H9 (cell line): ENCODE measurements around the gene CD52. TPM values are rescaled to one million over a fixed set of nuclear protein-coding genes. Genes with fewer than 3 reads are reported as not detected.

Experiments used
- DNase-seq: peaks from one replicate; pipeline ENCODE4 v3.0.0-alpha.2; 2017
- H2AFZ ChIP-seq: one replicate; pipeline ENCODE4 v1.6.1; 2013; ENCODE audit warnings: mild to moderate bottlenecking, low read length, control low read depth, moderate library complexity
- H2AK5ac ChIP-seq: 2 replicates; pipeline ENCODE4 v1.6.1; 2013; ENCODE audit warnings: low read length, control low read depth, mixed read lengths; ENCODE audit not compliant: insufficient read length
- H2BK120ac ChIP-seq: one replicate; pipeline ENCODE4 v1.6.1; 2013; ENCODE audit warnings: low read depth, mild to moderate bottlenecking, low read length, control low read depth, inconsistent platforms; ENCODE audit not compliant: poor library complexity, severe bottlenecking
- H2BK12ac ChIP-seq: 2 replicates; pipeline ENCODE4 v1.6.1; 2013; ENCODE audit warnings: low read length, control low read depth, mixed read lengths, low read depth; ENCODE audit not compliant: insufficient read length
- H2BK15ac ChIP-seq: 2 replicates; pipeline ENCODE4 v1.6.1; 2013; ENCODE audit warnings: low read depth, low read length, control low read depth
- H2BK20ac ChIP-seq: one replicate; pipeline ENCODE4 v1.6.1; 2013; ENCODE audit warnings: low read depth, mild to moderate bottlenecking, low read length, control low read depth, inconsistent platforms; ENCODE audit not compliant: poor library complexity, severe bottlenecking
- H2BK5ac ChIP-seq: 2 replicates; pipeline ENCODE4 v1.6.1; 2013; ENCODE audit warnings: low read length, control low read depth, mixed read lengths; ENCODE audit not compliant: insufficient read length
- H3K14ac ChIP-seq: 2 replicates; pipeline ENCODE4 v1.6.1; 2013; ENCODE audit warnings: low read length, control low read depth; ENCODE audit not compliant: insufficient read depth
- H3K18ac ChIP-seq: 2 replicates; pipeline ENCODE4 v1.6.1; 2013; ENCODE audit warnings: low read depth, mild to moderate bottlenecking, mixed read lengths, low read length, control low read depth; ENCODE audit not compliant: insufficient read length
- H3K23ac ChIP-seq: 2 replicates; pipeline ENCODE4 v1.6.1; 2013; ENCODE audit warnings: low read length, control low read depth, mixed read lengths, low read depth; ENCODE audit not compliant: insufficient read length
- H3K23me2 ChIP-seq: 2 replicates; pipeline ENCODE4 v1.6.1; 2013; ENCODE audit warnings: low read depth, mild to moderate bottlenecking, mixed read lengths, low read length, control low read depth; ENCODE audit not compliant: insufficient read length, poor library complexity, severe bottlenecking
- H3K27ac ChIP-seq: 2 replicates; pipeline ENCODE4 v1.5.1; 2013; ENCODE audit warnings: low read length, control low read depth, mixed read lengths, low read depth; ENCODE audit not compliant: insufficient read length
- H3K27me3 ChIP-seq: 2 replicates; pipeline ENCODE4 v1.6.1; 2013; ENCODE audit warnings: low read length, control low read depth, inconsistent platforms; ENCODE audit not compliant: insufficient read depth
- H3K4ac ChIP-seq: 2 replicates; pipeline ENCODE4 v1.6.1; 2013; ENCODE audit warnings: low read depth, mild to moderate bottlenecking, control low read depth, inconsistent platforms, low read length, moderate library complexity
- H3K4me1 ChIP-seq: 2 replicates; pipeline ENCODE4 v1.6.1; 2013; ENCODE audit warnings: low read length, control low read depth, inconsistent platforms; ENCODE audit not compliant: insufficient read depth
- H3K4me2 ChIP-seq: 2 replicates; pipeline ENCODE4 v1.6.1; 2013; ENCODE audit warnings: low read length, control low read depth, mixed read lengths; ENCODE audit not compliant: insufficient read length, insufficient read depth
- H3K56ac ChIP-seq: 2 replicates; pipeline ENCODE4 v1.6.1; 2013; ENCODE audit warnings: low read depth, mild to moderate bottlenecking, mixed read lengths, low read length, control low read depth; ENCODE audit not compliant: insufficient read length
- H3K79me1 ChIP-seq: 2 replicates; pipeline ENCODE4 v1.6.1; 2013; ENCODE audit warnings: low read depth, mild to moderate bottlenecking, moderate library complexity, low read length, control low read depth, inconsistent platforms; ENCODE audit not compliant: insufficient read depth, poor library complexity, severe bottlenecking
- H3K79me2 ChIP-seq: 2 replicates; pipeline ENCODE4 v1.6.1; 2013; ENCODE audit warnings: low read length, control low read depth, inconsistent platforms; ENCODE audit not compliant: insufficient read depth
- H3K9ac ChIP-seq: 2 replicates; pipeline ENCODE4 v1.6.1; 2013; ENCODE audit warnings: low read length, control low read depth, mixed read lengths; ENCODE audit not compliant: insufficient read length; ENCODE audit errors: extremely low read depth
- H3K9me3 ChIP-seq: one replicate; pipeline ENCODE4 v1.6.1; 2013; ENCODE audit warnings: low read depth, low read length, inconsistent platforms; ENCODE audit not compliant: control insufficient read depth
- H3T11ph ChIP-seq: one replicate; pipeline ENCODE4 v1.6.1; 2013; ENCODE audit warnings: mild to moderate bottlenecking, low read length, control low read depth, inconsistent platforms
- H4K20me1 ChIP-seq: one replicate; pipeline ENCODE4 v1.6.1; 2013; ENCODE audit not compliant: control insufficient read depth, insufficient read length, insufficient read depth
- H4K5ac ChIP-seq: 2 replicates; pipeline ENCODE4 v1.6.1; 2013; ENCODE audit warnings: low read depth, mild to moderate bottlenecking, mixed read lengths, low read length, control low read depth; ENCODE audit not compliant: insufficient read length
- H4K8ac ChIP-seq: replicated peaks from 2 replicates; pipeline ENCODE4 v1.6.1; 2013; ENCODE audit warnings: low read length, control low read depth, mixed read lengths, low read depth; ENCODE audit not compliant: insufficient read length
- H4K91ac ChIP-seq: 2 replicates; pipeline ENCODE4 v1.6.1; 2013; ENCODE audit warnings: low read depth, mild to moderate bottlenecking, moderate library complexity, mixed read lengths, low read length, control low read depth; ENCODE audit not compliant: insufficient read length
- H3K27ac Mint-ChIP-seq, 3 experiments: 2 replicates in 2 of 3; 3 replicates in 1 of 3; pipeline ENCODE4 v1.8.0; 2020 to 2021; ENCODE audit warnings: mixed read lengths in 3 of 3, mild to moderate bottlenecking in 1 of 3, moderate library complexity in 1 of 3
- H3K27me3 Mint-ChIP-seq: 2 replicates; pipeline ENCODE4 v1.8.0; 2021; ENCODE audit warnings: low read depth, mild to moderate bottlenecking, moderate library complexity, mixed read lengths
- H3K36me3 Mint-ChIP-seq, 3 experiments: 2 replicates in 2 of 3; 3 replicates in 1 of 3; pipeline ENCODE4 v1.8.0; 2020 to 2021; ENCODE audit warnings: low read depth in 3 of 3, mixed read lengths in 3 of 3; ENCODE audit not compliant: insufficient read depth in 1 of 3
- H3K4me1 Mint-ChIP-seq, 2 experiments: 2 replicates each; pipeline ENCODE4 v1.8.0; 2020; ENCODE audit warnings: mixed read lengths in 2 of 2
- H3K4me3 Mint-ChIP-seq, 2 experiments: 2 replicates in 1 of 2; 3 replicates in 1 of 2; pipeline ENCODE4 v1.8.0; 2020 to 2021; ENCODE audit warnings: mild to moderate bottlenecking in 2 of 2, mixed read lengths in 2 of 2, moderate library complexity in 1 of 2
- H3K9me3 Mint-ChIP-seq, 2 experiments: 2 replicates in 1 of 2; 3 replicates in 1 of 2; pipeline ENCODE4 v1.8.0; 2020; ENCODE audit warnings: mild to moderate bottlenecking in 2 of 2, mixed read lengths in 2 of 2, moderate library complexity in 1 of 2
- CTCF ChIP-seq: fragments of 200-600 bp; sonication (generic); conservative IDR thresholded peaks from 3 replicates; pipeline ENCODE4 v1.8.0; 2021; ENCODE audit warnings: antibody characterized with exemption, mild to moderate bottlenecking
- WGBS: extraction: QIAGEN DNeasy Blood & Tissue Kit; methylation state at CpG from one replicate; pipeline ENCODE4 v1.1.7; 2013; ENCODE audit warnings: missing lambda C conversion rate, low lambda C conversion rate, mixed read lengths; ENCODE audit not compliant: insufficient read length; ENCODE audit errors: extremely low coverage; 5-methylcytosine and 5-hydroxymethylcytosine counted together
- total RNA-seq: library from RNA; stranded (reverse); gene quantifications from 2 replicates; pipeline ENCODE4 v1.2.1, GENCODE V29; 2021

The CD52 gene
- total RNA-seq, 1 experiment from 2014 or later, result 4.1 TPM

GRCh38 chr1:26351590-26352337, 34.0 kb downstream of the CD52 start:
- Histone ChIP-seq H3K9ac (no peak overlapping the region), H4K5ac (no peak overlapping the region), H3K9me3 (no peaks in the 10 kb centered on the region), H2AK5ac (no peak overlapping the region), H3K27ac (no peak overlapping the region), H2AFZ (no peak overlapping the region), H3K4me1 (peaks cover 3% of the 10 kb centered on the region), H4K91ac (no peak overlapping the region), H2BK120ac (no peak overlapping the region), H4K20me1 (no peaks in the 10 kb centered on the region), H3K27me3 (no peaks in the 10 kb centered on the region), H2BK15ac (no peak overlapping the region), H3K79me1 (no peaks in the 10 kb centered on the region), H3K56ac (no peak overlapping the region), H3K18ac (no peak overlapping the region), H2BK12ac (no peak overlapping the region), H2BK5ac (no peak overlapping the region), H3T11ph (no peak overlapping the region), H3K4ac (no peak overlapping the region), H3K4me2 (no peak overlapping the region), H3K79me2 (no peaks in the 10 kb centered on the region), H4K8ac (no peak overlapping the region), H3K23me2 (no peaks in the 10 kb centered on the region), H3K23ac (no peak overlapping the region), H3K14ac (no peak overlapping the region), H2BK20ac (no peak overlapping the region)
- Mint-ChIP-seq H3K4me3 (no peak overlapping the region), H3K9me3 (no peaks in the 10 kb centered on the region), H3K27me3 (no peaks in the 10 kb centered on the region), H3K27ac (peak overlapping the region in 2 of 3 experiments; percentile 1 to 2; a peak in 3 of 7 replicates), H3K4me1 (peaks cover 31 to 38% of the 10 kb centered on the region in 2 experiments), H3K36me3 (no peaks in the 10 kb centered on the region)
- TF ChIP-seq CTCF, result no peak
- DNase-seq, result peak; percentile 29
- no CpG with 5 or more reads among the region's 12 CpGs for WGBS
